GM21367 (cell line): ENCODE measurements around the gene LHFPL3.

Experiments used
- ATAC-seq: cut with Tn5 transposase; IDR thresholded peaks from one replicate; pipeline ENCODE4 v1.9.1; 2021; ENCODE audit not compliant: unreplicated experiment

The LHFPL3 gene

DNA sequence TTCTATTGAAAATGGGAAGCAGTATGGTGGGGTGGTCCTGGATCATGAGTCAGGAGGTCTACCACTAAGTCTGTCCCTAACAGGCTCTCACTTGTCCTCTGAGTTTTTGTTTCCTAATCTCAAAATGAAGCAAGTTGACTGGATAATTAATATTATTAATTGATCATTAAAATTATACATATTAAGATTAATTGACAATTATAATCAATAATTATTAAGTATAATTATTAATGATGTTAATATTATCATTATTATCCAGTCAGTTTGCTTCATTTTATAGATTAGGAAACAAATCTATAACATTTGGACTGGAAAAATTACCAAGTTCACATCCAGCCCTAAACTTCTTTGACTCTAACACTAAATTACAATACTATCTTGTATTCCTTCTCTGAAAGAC is 511.4 kb downstream of the LHFPL3 start:
- no peak for ATAC-seq

GRCh38 chr7:104841798-104842197 is 513.4 kb downstream of the LHFPL3 start:
- ATAC-seq: no peak

DNA sequence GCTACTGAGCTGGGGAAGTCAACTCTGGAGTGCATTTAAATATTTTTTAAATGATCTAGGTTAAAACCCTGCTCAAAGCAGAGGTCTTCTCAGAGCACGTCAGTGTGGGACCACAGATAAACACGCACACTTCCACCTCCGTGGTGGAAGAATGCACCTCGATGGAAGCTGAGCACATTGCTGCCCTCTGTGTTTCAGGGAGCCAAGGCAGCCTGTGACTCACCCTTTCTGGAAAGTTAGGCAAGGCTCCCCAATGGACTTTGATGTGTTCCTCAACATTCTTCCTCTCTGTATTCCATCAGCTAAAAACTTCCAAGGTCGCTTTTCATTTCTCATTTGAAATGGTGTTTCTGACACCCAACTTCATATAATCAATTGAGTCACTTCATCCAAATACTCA is 514.8 kb downstream of the LHFPL3 start:
- no peak for ATAC-seq

- ATAC-seq: no peak
Observed at GRCh38 chr7:104845557-104845956, 517.2 kb downstream of the LHFPL3 start.

GRCh38 chr7:104846731-104847130 is 518.3 kb downstream of the LHFPL3 start:
- ATAC-seq: no peak

DNA sequence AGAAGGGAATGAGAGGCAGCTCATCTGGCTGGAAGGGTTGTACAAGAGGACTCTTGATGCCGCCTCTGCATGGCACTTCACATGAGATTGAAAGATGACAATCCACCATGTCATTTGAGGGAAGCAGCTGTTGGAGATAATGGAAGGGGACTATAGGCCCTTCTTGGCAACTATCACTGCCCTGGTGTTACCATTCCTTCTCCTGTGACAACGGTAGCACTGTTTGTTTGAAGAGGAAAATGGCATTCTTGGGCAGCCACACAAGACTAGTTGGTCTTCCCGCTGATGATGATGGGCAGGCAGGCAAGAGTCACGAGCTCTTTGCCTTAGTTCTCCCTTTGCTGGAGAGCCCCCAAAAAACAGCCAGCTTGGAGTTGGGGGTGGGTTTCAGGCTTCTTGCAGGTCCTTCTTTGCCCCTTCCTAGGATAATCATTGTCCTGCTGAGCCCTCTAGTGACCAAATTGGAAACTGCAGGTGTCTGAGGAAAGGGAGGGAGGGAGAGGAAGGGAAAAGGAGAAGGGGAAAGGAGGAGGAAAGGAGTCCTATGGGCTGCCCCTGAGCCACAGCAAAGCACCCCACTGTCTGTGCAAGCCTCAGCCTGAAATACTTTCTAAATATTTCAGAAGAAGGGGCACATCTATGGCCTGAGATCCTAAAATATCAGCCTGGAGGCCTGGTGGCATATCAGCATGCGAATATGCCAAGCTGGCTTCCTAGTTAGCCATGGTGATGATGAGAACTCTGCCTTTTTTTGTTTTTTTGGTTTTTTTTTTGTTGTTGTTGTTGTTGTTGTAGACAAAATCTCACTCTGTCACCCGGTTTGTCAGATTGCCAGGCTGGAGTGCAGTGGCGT is 520.0 kb downstream of the LHFPL3 start:
- ATAC-seq: peak; percentile 51

DNA sequence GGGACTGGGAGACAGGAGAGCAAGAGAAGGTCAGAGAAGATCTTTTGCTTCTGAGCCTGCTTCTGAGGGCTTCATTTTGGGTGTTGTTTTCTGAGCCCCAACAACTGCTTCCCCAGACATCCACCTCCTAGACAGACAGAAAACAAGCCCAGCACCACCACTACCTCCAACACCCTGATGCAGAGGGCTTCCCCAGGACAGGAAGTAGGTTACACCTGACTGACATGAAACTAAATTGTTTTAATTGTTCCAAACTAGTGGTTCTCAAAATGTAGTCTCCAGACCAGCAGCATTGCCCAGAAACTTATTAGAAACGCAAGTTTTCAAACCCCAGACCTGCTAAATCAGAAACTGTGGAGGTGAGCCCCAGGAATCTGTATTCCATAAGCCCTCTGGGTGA is 522.0 kb downstream of the LHFPL3 start:
- no peak for ATAC-seq

GRCh38 chr7:104851268-104851667 is 522.9 kb downstream of the LHFPL3 start:
- no peak for ATAC-seq

- no peak for ATAC-seq
Observed at GRCh38 chr7:104852386-104852785, 524.0 kb downstream of the LHFPL3 start.

DNA sequence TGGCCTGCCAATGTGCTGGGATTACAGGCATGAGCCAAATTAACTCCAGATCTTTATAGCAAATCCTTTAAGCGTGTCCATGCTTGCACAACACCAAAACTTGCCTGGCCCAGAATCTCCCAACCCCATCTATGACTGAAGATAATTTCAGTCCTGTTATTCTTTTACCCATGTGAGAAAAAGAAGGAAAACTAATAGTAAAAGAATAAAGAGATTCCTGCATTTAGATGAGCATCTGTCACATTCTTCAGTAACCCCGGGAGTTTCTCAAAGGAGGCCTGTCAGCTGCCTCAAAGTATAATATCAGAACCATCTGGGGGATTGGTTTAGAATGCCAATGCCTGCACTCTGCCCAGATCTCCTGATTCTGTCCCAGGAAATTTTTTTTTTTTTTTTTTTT is 527.5 kb downstream of the LHFPL3 start:
- ATAC-seq: no peak

- ATAC-seq: peak; percentile 57
Observed at GRCh38 chr7:104857458-104858425, 529.3 kb downstream of the LHFPL3 start.

DNA sequence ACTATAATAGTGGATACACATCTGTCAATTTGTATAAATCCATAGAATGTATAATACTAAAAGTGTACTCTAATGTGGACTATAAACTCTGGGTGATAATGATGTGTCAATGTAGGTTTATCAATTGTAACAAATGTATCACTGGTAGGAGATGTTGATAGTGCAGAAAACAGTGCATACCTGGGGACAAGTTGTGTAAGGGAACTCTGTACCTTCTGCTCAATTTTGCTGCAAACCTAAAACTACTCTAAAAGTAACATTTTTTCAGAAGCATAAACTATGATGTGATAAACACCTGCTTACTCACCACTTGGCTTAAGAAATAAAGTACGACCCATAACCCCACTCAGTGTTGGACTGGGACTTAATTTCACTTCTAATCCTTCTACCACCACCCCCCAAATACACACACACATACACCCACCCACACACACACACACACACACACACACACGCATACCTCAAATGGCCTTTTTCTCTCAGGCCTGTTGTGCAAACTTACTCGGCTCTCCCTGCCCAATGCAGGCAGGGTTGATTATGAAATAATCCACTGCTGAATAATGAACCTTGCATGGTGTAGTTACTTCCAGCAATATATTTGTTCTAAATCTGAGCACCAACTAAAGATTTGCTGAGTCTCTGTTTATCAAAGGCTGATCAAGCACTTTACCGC is 531.5 kb downstream of the LHFPL3 start:
- no peak for ATAC-seq

GRCh38 chr7:104861729-104862390 is 533.5 kb downstream of the LHFPL3 start:
- no peak for ATAC-seq

DNA sequence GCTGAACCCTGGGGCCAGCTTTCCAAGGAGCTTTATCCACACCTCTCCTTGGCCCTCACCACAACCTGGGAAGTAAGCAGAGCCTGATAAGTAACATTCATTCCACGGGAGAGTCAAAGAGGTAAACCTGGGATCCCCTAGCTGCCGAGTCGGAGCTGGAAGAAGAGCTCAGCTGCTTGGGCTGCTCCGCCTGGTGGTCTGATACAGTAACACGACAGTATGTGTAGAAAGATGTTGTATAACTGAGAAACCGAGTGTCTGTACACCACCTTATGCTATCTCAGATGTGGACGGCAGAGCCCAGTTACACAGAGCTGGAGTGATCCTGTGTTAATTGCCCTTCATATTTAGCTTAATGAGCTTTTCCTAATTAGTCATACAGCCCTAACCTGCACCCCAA is 534.3 kb downstream of the LHFPL3 start:
- ATAC-seq: no peak

DNA sequence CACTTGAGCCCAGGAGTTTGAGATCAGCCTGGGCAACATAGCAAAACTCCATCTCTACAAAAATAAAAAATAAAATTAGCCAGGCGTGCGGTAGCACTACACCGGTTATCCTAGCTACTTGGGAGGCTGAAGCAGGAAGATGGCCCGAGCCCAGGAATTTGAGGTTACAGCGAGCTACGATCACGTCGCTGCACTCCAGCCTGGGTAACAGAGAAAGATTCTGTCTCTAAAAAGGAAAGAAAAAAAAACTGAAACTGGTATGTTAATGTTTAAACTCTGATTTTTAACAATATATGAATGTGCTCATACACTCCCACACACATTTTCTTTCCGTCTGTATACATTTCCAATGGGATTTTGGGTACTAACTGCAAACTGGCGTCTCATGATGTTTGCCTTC is 545.0 kb downstream of the LHFPL3 start:
- no peak for ATAC-seq

DNA sequence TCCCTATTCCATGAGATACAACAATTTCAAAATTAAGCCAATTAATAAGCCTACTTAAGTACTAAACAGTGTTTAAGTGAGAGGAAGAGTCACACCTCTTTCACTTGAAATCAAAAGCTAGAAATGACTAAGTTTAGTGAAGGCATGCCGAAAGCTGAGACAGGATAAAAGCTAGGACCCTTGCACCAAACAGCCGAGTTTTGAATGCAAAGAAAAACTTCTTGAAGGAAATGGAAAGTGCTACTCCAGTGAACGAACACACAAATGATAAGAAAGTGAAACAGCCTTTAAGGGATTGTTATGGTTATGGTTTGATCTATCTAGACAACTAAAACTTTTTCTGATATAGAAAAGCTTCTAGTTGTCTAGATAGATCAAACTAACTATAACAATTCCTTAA is 550.2 kb downstream of the LHFPL3 start:
- peak; percentile 89 for ATAC-seq

GRCh38 chr7:104883248-104883717 is 554.9 kb downstream of the LHFPL3 start:
- no peak for ATAC-seq

GRCh38 chr7:104883718-104884452 is 555.5 kb downstream of the LHFPL3 start:
- ATAC-seq: peak; percentile 80

- ATAC-seq: no peak
Observed at GRCh38 chr7:104886651-104887050, 558.2 kb downstream of the LHFPL3 start.

- ATAC-seq: no peak
Observed at GRCh38 chr7:104890216-104890615, 561.8 kb downstream of the LHFPL3 start.
